Erythroblast (primary cell): ENCODE data around the gene LUC7L2.
A peak's percentile ranks its signal among the peaks of the same experiment; 100 is the strongest.

Experiments
- GATA1 ChIP-seq: IDR thresholded peaks from 2 replicates; pipeline ENCODE4 v1.6.1; 2011; ENCODE audit warnings: low read depth, mild to moderate bottlenecking, control low read depth, low read length, moderate library complexity
- POLR2A ChIP-seq: IDR thresholded peaks from 2 replicates; pipeline ENCODE4 v1.6.1; 2011; ENCODE audit warnings: mild to moderate bottlenecking, low read length

DNA sequence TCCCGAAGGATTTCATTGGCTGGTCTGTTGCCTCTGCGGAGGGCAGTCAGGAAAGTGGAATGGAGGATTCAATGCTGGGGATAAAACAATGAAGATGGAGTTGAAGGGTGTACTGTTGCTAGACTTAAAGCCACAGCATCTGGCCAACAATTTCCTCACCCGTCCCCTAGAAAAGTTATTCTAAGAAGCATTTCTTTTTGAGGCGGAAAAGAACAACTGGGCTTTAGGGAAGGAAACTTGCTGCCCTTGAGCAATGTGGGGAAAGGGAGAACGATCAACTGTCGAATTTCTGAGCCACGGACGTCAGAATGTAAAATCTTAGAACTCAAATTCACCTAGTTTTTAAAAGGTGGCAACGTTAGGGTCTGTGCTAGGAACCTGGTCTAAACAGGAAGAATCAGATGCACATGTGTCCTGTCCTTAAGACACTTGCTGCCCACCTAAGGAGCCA lies 17.9 kb upstream of the LUC7L2 start:
- TF ChIP-seq POLR2A (peak; percentile 85), GATA1 (no peak)
